KBM-7 (cell line): ENCODE measurements around the gene ASPG.

Experiments
- DNase-seq: peaks from one replicate; pipeline ENCODE4 v3.0.0-alpha.2; 2015
- in situ Hi-C: fragments of 300-500 bp; cut with MboI; formaldehyde crosslinking; loops from 2 replicates; pipeline ENCODE4 v1.14.3; 2020; ENCODE audit warnings: low sequenced_read_pairs, low pct_unique_long_range_greater_than_20kb, mixed read lengths

ASPG gene

DNA sequence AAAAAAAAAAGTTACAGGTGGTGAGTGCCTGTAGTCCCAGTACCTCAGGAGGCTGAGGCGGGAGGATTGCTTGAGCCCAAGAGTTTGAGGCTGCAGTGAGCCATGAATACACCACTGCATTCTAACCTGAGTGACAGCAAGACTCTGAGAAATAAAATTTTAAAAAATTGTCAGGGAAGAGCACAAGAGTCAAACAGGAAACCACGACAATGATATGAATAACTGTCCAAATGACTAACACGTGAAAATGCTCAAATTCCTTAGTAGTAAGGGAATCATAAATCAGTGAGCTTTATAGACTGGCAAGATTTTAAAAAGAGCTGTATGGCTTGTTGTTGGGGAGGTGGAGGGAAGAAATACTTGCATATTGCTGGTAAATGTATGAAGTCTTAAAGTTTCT, 12.9 kb upstream of the ASPG start:
- in situ Hi-C loops, result no loop called here
- no peak for DNase-seq

- DNase-seq, result no peak
- in situ Hi-C loops, result no loop called here
These were observed 11.7 kb upstream of the ASPG start for GRCh38 chr14:104073764-104074163.

DNA sequence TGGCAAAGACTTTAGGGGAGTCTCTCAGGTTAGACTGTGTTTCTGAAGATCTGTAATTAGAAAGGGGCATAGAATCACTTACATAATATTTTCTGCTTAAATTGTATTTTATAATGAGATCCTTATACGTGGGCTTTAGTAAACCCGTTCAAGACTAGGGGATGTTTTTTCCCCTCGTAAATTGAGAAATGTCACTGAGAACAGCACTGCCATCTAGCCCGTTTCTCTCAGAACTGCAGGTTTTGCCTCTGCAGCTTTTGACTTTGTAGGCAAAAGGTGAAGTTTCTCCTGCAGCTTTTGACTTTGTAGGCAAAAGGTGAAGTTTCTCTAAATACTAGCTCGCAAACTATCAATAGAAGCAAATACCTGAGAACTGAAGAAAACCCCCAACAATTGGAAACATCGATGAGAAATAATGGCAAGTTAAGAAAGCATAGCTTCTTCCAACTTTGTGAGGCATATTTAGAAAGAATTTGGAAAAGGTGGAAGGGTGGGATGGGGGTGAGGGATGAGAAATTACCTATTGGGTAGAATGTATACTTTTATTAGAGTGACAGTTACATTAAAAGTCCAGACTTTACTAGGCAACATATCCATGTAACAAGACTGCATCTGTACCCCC, 9.9 kb upstream of the ASPG start:
- no peak for DNase-seq
- in situ Hi-C loops, result no loop called here

- DNase-seq, result no peak
- in situ Hi-C loops, result no loop called here
These were observed 8.8 kb upstream of the ASPG start for GRCh38 chr14:104076743-104077142.

DNA sequence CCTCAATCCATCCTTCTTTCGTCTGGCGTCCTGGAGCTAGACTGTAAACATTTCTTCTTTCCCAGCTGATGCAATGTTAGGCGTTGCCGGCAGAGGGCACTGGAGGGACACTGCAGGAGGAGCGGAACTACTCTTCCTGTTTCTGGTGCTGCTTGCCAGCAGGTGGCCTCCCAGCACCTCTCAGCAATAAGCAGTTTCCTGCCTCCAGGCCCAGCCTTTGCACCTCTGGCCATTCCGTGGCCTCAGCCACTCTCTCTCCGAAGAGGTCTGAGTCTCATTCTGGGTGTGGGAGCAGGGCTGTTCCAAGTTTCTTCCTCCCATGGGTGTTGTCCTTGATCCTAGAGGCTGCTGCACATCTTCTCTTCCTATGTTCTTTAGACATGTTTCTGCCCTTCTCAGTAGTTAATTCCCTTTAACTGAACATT, 7.5 kb upstream of the ASPG start:
- in situ Hi-C loops, result no loop called here
- DNase-seq, result peak; percentile 91

DNA sequence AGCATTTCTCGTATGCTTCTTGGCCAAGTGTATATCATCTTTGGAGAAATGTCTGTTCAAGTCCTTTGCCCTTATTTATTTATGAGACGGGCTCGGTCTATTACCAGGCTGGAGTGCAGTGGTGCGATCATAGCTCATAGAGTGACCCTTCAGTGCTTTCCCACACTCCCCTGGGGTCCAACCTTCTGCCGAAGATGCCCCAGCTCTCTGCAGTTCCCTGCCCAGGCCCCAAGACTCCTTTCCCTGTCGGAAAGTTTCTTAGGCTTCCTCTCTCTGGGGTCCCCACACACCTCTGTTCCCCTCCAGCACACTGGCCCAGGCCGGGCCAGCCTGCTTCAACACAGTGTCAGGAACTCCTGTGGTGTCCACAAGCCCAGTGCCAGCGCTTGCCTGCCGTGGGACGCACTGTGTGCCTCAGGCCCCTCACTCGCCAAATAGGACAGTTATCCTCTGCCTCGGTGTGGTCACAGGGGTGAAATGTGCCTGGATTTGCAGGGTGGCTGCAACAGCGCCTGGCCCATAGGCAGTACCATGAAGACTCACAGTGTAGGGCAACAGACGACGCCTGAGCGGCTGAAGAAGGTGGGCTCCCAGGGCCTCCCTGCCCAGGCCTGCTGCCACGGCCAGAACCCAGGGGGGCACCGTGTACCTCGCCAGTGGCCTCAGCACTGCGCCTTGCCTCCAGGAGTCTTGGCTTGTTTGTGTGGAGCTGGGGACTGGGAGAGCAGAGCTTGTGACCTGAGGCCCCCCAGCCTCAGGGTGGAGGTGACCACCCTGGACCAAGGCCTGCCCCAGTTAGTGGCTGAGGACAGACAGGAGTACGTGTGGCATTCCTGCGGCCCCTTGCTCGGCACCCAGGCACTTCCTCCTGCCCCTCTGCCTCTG, 4.9 kb upstream of the ASPG start:
- in situ Hi-C loops, result no loop called here
- no peak for DNase-seq

GRCh38 chr14:104081261-104081835, 4.2 kb upstream of the ASPG start:
- in situ Hi-C loops, result no loop called here

DNA sequence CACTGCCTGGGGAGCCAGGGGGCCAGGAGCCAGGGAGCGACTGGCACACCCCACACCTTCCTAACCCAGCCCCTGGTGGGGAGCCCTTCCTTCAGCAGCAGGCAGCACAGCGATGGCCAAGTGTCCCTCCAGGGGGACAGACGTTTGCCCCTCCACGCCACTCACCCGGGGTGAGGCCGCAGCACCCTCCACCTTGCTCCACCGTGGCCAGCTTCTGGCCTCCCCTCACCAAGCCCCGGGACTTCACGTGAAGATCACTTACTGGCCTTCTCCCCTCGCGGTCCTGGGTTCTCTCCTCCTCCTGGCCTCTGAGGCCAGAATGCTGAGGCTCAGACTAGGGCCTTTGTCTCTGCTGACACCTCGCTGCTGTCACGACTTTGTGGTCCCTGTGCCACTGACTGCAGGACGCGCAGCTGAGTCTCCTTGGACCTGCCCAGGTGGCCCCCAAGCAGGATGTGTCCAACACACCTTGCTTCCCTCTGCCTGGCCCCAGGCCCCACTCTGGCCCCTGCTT, 3.5 kb upstream of the ASPG start:
- DNase-seq, result no peak
- in situ Hi-C loops, result no loop called here

More at GRCh38 chr14:104081261-104081835, 4.2 kb upstream of the ASPG start:
- DNase-seq, result no peak

- in situ Hi-C loops, result no loop called here
- no peak for DNase-seq
These were observed 2.7 kb upstream of the ASPG start for GRCh38 chr14:104082807-104083206.

- DNase-seq, result no peak
- in situ Hi-C loops, result no loop called here
These were observed 1.1 kb upstream of the ASPG start for GRCh38 chr14:104084251-104085002.

- no peak for DNase-seq
These were observed 345 bp downstream of the ASPG start for GRCh38 chr14:104085889-104086201.

DNA sequence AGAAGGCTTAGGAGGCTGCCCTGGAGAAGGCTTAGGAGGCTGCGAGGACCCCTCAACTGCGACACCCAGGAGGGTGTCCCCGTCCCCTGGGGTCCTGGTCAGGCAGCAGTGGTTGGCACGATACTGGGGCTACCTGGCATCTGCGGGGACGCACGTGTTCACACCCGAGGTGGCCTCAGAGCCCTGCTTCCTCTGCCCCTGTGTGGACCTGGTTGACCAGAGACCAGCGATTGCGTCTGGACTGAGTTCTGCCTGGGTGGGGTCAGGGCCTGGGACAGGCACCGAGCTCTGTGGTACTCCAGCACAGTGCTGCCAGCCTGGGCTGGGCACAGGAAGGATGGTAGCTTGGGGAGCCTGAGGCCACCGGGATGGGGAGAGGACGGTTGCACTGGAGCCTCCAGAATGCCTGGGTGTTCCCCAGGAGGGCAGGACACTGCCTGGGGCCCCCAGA, 735 bp downstream of the ASPG start:
- no peak for DNase-seq
- in situ Hi-C loops, result no loop called here

More at GRCh38 chr14:104085889-104086201, 345 bp downstream of the ASPG start:
- in situ Hi-C loops, result no loop called here

GRCh38 chr14:104086661-104087461, 1.4 kb downstream of the ASPG start:
- DNase-seq, result no peak
- in situ Hi-C loops, result no loop called here

GRCh38 chr14:104087505-104087904, 2.0 kb downstream of the ASPG start:
- no peak for DNase-seq
- in situ Hi-C loops, result no loop called here

DNA sequence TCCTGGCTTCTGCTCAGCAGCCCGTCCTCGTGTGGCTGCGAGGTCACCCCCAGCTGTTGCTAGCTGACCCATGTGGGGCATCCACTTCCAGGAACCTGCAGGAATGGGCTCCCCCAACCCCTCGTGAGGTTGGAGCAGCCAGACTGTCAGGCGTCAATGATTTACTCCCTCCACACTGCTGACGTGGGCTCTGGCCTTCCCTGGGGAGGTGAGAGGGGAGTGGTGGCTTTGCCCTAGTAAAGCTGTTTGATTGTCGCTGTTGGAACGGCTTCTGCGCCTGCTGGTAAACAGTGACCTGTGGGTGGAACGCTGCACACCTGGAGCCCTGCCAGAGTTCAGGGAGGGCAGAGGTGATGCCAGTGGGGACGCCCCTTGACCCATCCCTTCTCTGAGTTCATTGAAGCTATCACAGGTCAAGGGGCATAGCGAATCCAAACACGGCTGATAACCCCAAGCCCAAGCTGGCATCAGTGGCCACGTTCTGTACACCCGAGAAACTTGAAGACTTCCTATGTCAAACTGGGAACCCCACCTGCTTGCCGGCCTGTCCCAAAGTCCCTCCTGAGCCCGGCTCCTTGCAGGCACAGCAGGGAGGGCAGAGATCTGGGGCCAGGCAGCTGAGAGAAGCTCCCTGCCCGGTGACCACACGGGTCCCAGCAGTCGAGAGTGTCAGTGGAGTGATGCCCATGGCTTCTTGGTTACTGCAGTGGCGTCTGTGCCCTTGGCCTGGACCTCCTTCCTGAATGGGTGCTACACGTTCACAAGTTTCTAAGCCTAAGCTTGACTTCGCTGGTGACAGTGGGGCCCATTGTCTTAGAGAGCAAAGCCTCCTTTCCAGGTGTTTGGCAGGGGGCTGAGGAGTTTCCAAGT, 2.7 kb downstream of the ASPG start:
- no peak for DNase-seq
- in situ Hi-C loops, result no loop called here

- no peak for DNase-seq
- in situ Hi-C loops, result no loop called here
These were observed 4.7 kb downstream of the ASPG start for GRCh38 chr14:104090071-104090748.
